SK-N-SH (cell line): ENCODE results near the gene PLXNA4. TPM values are rescaled to one million over a fixed set of nuclear protein-coding genes. Genes with fewer than 3 reads are reported as not detected.
A peak's percentile ranks its signal among the peaks of the same experiment; 100 is the strongest.

ENCODE experiments used
- CTCF ChIA-PET: fragments of 300-600, 350-600 bp; formaldehyde crosslinking; extraction: SDS; loops from one replicate; lab custom pipeline; 2021; lab: Yijun Ruan, JAX
- POLR2A ChIA-PET: fragments of 350-600 bp; sonication (Branson Sonifier 250); formaldehyde crosslinking; extraction: SDS; loops from one replicate; lab custom pipeline; 2020; ENCODE audit warnings: antibody characterized with exemption, inconsistent platforms; lab: Yijun Ruan, JAX
- DNase-seq: peaks from one replicate; pipeline ENCODE4 v3.0.0; 2012
- H2AFZ ChIP-seq: fragments of 200-600 bp; sonication (generic); 2 replicates; pipeline ENCODE4 v1.8.1; 2016; ENCODE audit warnings: antibody characterized with exemption, mild to moderate bottlenecking, low read depth
- H3F3A ChIP-seq: fragments of 200-600 bp; sonication (generic); replicated peaks from 2 replicates; pipeline ENCODE3; 2016; ENCODE audit warnings: antibody characterized with exemption, mild to moderate bottlenecking; ENCODE audit not compliant: insufficient read depth
- H3K27ac ChIP-seq, 2 experiments: fragments of 200-500 bp in 1 of 2; fragments of 200-600 bp in 1 of 2; sonication (Bioruptor generic) in 1 of 2; sonication (generic), shearing (Covaris generic) in 1 of 2; 2 replicates each; pipeline versions ENCODE4 v1.5.1 to v1.6.1; 2014 to 2016; ENCODE audit warnings: low read depth in 2 of 2, inconsistent platforms in 1 of 2, low read length in 1 of 2, mild to moderate bottlenecking in 1 of 2, mixed read lengths in 1 of 2
- H3K27me3 ChIP-seq: fragments of 200-600 bp; sonication (generic), shearing (Covaris generic); 2 replicates; pipeline ENCODE4 v1.6.1; 2016; ENCODE audit warnings: mixed run types; ENCODE audit not compliant: insufficient read depth
- H3K36me3 ChIP-seq, 2 experiments: fragments of 200-500 bp in 1 of 2; fragments of 200-600 bp in 1 of 2; sonication (Bioruptor generic) in 1 of 2; sonication (generic) in 1 of 2; replicated peaks in 1 of 2; 2 replicates each; pipeline versions ENCODE3 to v1.5.1; 2014 to 2016; ENCODE audit warnings: low read length in 1 of 2, mild to moderate bottlenecking in 1 of 2; ENCODE audit not compliant: insufficient read depth in 2 of 2, control insufficient read depth in 1 of 2
- H3K4me1 ChIP-seq, 2 experiments: fragments of 200-500 bp in 1 of 2; fragments of 200-600 bp in 1 of 2; sonication (Bioruptor generic) in 1 of 2; sonication (generic), shearing (Covaris generic) in 1 of 2; 2 replicates each; pipeline versions ENCODE4 v1.5.1 to v1.6.1; 2014 to 2016; ENCODE audit warnings: low read depth in 1 of 2, low read length in 1 of 2, mixed run types in 1 of 2; ENCODE audit not compliant: insufficient read depth in 2 of 2, control insufficient read depth in 1 of 2
- H3K4me2 ChIP-seq: fragments of 200-600 bp; sonication (generic), shearing (Covaris generic); 2 replicates; pipeline ENCODE4 v1.6.1; 2017; ENCODE audit warnings: mixed run types
- H3K4me3 ChIP-seq, 2 experiments: fragments of 200-500 bp in 1 of 2; fragments of 200-600 bp in 1 of 2; sonication (Bioruptor generic) in 1 of 2; sonication (generic), shearing (Covaris generic) in 1 of 2; 2 replicates each; pipeline versions ENCODE4 v1.5.1 to v1.8.1; 2014 to 2016; ENCODE audit warnings: low read depth in 2 of 2, inconsistent platforms in 1 of 2, low read length in 1 of 2, mild to moderate bottlenecking in 1 of 2, mixed read lengths in 1 of 2, moderate library complexity in 1 of 2
- H3K79me2 ChIP-seq: fragments of 200-600 bp; sonication (generic); 2 replicates; pipeline ENCODE4 v1.8.1; 2017; ENCODE audit warnings: mild to moderate bottlenecking; ENCODE audit not compliant: insufficient read depth
- H3K9ac ChIP-seq: fragments of 200-600 bp; sonication (generic); 2 replicates; pipeline ENCODE4 v1.6.1; 2017; ENCODE audit warnings: mixed run types
- H3K9me2 ChIP-seq: fragments of 200-600 bp; sonication (generic); 2 replicates; pipeline ENCODE4 v1.6.1; 2017; ENCODE audit warnings: mixed run types
- H3K9me3 ChIP-seq: fragments of 200-600 bp; sonication (generic); 2 replicates; pipeline ENCODE4 v1.6.1; 2017; ENCODE audit warnings: mixed run types, mild to moderate bottlenecking, moderate library complexity
- H4K20me1 ChIP-seq: fragments of 200-600 bp; sonication (generic); 2 replicates; pipeline ENCODE4 v1.6.1; 2017; ENCODE audit warnings: mild to moderate bottlenecking, mixed run types; ENCODE audit not compliant: insufficient read depth
- CHD2 ChIP-seq: fragments of 150-350 bp; IDR thresholded peaks from 2 replicates; pipeline ENCODE4 v1.6.1; 2018; ENCODE audit warnings: low read length; ENCODE audit not compliant: partially characterized antibody
- ELF1 ChIP-seq: IDR thresholded peaks from 2 replicates; pipeline ENCODE4 v1.4.0; 2012
- EP300 ChIP-seq, 2 experiments: IDR thresholded peaks; 2 replicates each; pipeline versions ENCODE4 v1.4.0 to v1.6.1; 2012; ENCODE audit warnings: borderline replicate concordance in 1 of 2, low read depth in 1 of 2, low read length in 1 of 2
- GATA2 ChIP-seq: sonication (generic); formaldehyde crosslinking; IDR thresholded peaks from 2 replicates; pipeline ENCODE4 v1.5.0; 2020; ENCODE audit warnings: mild to moderate bottlenecking, missing genetic modification reagents
- MXI1 ChIP-seq: IDR thresholded peaks from 2 replicates; pipeline ENCODE4 v1.6.1; 2012; ENCODE audit warnings: mild to moderate bottlenecking, low read depth, low read length, improper control_type of control experiment
- NFIC ChIP-seq: IDR thresholded peaks from 2 replicates; pipeline ENCODE4 v1.4.0; 2012; ENCODE audit warnings: borderline replicate concordance
- RCOR1 ChIP-seq: fragments of 150-350 bp; IDR thresholded peaks from 2 replicates; pipeline ENCODE4 v1.6.1; 2017; ENCODE audit warnings: antibody characterized with exemption, low read length
- WGBS: methylation state at CpG from one replicate; pipeline ENCODE4 v1.1.6; 2017; ENCODE audit warnings: low lambda C conversion rate; 5-methylcytosine and 5-hydroxymethylcytosine counted together
- polyA plus RNA-seq, 3 experiments: library from polyadenylated mRNA; depleted of rRNA; stranded (reverse); fragments of >200 nt; gene quantifications; 2 replicates each; pipeline ENCODE4 v1.2.3, GENCODE V29; 2012
- TF ChIP-seq, protein P1 (sequence below): fragments of 200-600 bp; sonication (generic); IDR thresholded peaks from 2 replicates; pipeline ENCODE4 v1.6.1; 2017; ENCODE audit warnings: antibody characterized with exemption, mild to moderate bottlenecking, moderate library complexity
- TF ChIP-seq, protein P2 (sequence below): fragments of 150-350 bp; IDR thresholded peaks from 2 replicates; pipeline ENCODE4 v1.6.1; 2017; ENCODE audit warnings: antibody characterized with exemption, low read length, low read depth, borderline replicate concordance

PLXNA4 gene
- polyA plus RNA-seq, 1 of the 3 experiments (the other 2 are of a cell fraction): 2.4 TPM

DNA sequence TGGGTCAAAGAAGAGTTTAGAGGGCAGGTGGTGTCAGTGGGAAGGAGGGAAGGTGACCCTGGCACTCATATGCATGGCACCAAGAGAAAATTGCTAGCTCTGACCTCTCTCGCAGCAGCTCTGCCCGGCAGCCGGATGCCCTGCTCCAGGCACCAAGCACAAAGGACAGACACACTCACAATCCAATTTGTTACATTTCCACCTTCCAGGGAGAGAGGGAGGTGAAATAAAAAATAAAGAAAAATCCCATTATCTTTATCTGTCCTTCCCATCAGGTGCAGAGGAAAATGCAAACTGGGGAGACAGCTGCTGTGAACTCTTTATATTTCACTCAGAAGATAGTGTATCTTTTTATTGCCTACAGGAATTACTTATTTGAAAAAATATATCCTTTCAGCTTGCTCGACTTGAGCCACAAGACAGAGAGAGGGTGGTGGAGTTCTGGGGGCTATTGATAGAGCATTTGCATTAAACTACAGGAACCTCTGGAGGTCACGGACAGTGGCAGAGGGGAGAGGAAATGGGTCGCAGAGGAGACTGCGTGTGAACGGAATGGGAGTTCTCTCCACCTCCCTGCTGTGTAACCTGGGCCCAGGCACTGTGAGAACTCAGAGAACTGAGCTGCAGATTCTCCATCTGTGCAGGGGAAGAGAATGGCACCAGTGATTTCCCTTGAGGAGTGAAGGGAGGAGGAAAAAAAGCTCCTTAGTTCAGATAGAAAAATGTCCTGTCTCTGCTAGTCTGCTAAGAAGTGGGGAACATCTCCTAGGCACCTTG is 421.4 kb downstream of the PLXNA4 start:
- CTCF ChIA-PET: interaction anchor here (0.7 to 2.5 kb wide), 13 partner anchors 9 to 466 kb away, joined by 3 to 22 read pairs (median 5); no protein-coding TSS in a partner anchor

DNA sequence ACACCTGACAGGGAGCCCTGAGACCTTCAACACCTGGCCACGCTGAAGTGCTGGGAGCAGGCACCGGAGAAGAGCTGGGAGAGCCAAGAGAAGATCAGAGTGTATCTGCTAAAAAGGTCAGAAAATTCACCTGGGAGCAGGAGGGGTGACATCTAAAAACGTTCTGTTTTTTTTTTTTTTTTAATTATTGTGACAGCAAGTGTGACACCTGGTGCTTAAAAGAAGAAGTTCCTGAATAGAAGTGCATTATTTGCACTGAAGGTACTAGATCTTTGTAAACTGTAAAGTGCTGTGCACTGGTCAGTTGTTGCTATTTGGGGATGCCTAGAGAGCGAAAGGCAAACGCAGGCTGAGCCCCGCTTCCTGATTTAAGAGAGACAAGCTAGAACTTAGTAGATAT is 422.0 kb downstream of the PLXNA4 start:
- TF ChIP-seq, protein P1, sequence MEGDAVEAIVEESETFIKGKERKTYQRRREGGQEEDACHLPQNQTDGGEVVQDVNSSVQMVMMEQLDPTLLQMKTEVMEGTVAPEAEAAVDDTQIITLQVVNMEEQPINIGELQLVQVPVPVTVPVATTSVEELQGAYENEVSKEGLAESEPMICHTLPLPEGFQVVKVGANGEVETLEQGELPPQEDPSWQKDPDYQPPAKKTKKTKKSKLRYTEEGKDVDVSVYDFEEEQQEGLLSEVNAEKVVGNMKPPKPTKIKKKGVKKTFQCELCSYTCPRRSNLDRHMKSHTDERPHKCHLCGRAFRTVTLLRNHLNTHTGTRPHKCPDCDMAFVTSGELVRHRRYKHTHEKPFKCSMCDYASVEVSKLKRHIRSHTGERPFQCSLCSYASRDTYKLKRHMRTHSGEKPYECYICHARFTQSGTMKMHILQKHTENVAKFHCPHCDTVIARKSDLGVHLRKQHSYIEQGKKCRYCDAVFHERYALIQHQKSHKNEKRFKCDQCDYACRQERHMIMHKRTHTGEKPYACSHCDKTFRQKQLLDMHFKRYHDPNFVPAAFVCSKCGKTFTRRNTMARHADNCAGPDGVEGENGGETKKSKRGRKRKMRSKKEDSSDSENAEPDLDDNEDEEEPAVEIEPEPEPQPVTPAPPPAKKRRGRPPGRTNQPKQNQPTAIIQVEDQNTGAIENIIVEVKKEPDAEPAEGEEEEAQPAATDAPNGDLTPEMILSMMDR: peak; percentile 45
- TF ChIP-seq, protein P2, sequence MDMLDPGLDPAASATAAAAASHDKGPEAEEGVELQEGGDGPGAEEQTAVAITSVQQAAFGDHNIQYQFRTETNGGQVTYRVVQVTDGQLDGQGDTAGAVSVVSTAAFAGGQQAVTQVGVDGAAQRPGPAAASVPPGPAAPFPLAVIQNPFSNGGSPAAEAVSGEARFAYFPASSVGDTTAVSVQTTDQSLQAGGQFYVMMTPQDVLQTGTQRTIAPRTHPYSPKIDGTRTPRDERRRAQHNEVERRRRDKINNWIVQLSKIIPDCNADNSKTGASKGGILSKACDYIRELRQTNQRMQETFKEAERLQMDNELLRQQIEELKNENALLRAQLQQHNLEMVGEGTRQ: no peak
- TF ChIP-seq ELF1: no peak
- no peaks in the 10 kb centered on the region for H3K27me3 ChIP-seq
- WGBS: 85% methylated on average over 6 of the region's 6 CpGs
- CTCF ChIA-PET: interaction anchor here (0.6 to 2.5 kb wide), 13 partner anchors 10 to 465 kb away, joined by 3 to 22 read pairs (median 6); no protein-coding TSS in a partner anchor
- H3K36me3 ChIP-seq: peaks cover 7 to 45% of the 10 kb centered on the region in 2 experiments
- no peaks in the 10 kb centered on the region for H3K9me3 ChIP-seq
- DNase-seq: no peak
- no peaks in the 10 kb centered on the region for H4K20me1 ChIP-seq
- H3F3A ChIP-seq: no peaks in the 10 kb centered on the region
- H3K79me2 ChIP-seq: no peaks in the 10 kb centered on the region
- no peak overlapping the region for H3K4me2 ChIP-seq
- H3K4me3 ChIP-seq: no peak overlapping the region
- peak overlapping the region in 1 of 2 experiments; percentile 87; a peak in 2 of 4 replicates for H3K27ac ChIP-seq
- H3K9me2 ChIP-seq: no peaks in the 10 kb centered on the region
- no peak overlapping the region for H2AFZ ChIP-seq
- peaks cover 0 to 34% of the 10 kb centered on the region in 2 experiments; a peak in 2 of 4 replicates for H3K4me1 ChIP-seq
- POLR2A ChIA-PET: interaction anchor here (0.6 kb wide), 1 partner anchor 113 kb away, joined by 3 read pairs; no protein-coding TSS in a partner anchor
- no peak overlapping the region for H3K9ac ChIP-seq

More for the DNA sequence above, 421.4 kb downstream of the PLXNA4 start:
- H3K27me3 ChIP-seq: no peaks in the 10 kb centered on the region
- peak; percentile 64 for DNase-seq
- H3F3A ChIP-seq: no peaks in the 10 kb centered on the region
- POLR2A ChIA-PET: interaction anchor here (0.6 kb wide), 1 partner anchor 112 kb away, joined by 3 read pairs; no protein-coding TSS in a partner anchor
- H4K20me1 ChIP-seq: no peaks in the 10 kb centered on the region
- H3K4me1 ChIP-seq: peaks cover 0 to 40% of the 10 kb centered on the region in 2 experiments; a peak in 2 of 4 replicates
- H2AFZ ChIP-seq: no peak overlapping the region
- peak overlapping the region in 1 of 2 experiments; percentile 87; a peak in 2 of 4 replicates for H3K27ac ChIP-seq
- no peaks in the 10 kb centered on the region for H3K9me3 ChIP-seq
- H3K9me2 ChIP-seq: no peaks in the 10 kb centered on the region
- no peak overlapping the region for H3K4me3 ChIP-seq
- H3K9ac ChIP-seq: no peak overlapping the region
- TF ChIP-seq EP300 (IDR thresholded peaks at IDR 0.05; ENCODE audit: borderline replicate concordance in 1 of 2, low read depth in 1 of 2, low read length in 1 of 2): peak in 1 of 2 experiments; percentile 59; a peak in 2 of 4 replicates
- TF ChIP-seq GATA2: peak; percentile 78
- TF ChIP-seq MXI1: 0 out of 2 replicates have a peak, but pooled peaks have one; percentile 34
- no peak for TF ChIP-seq NFIC
- TF ChIP-seq RCOR1: peak; percentile 53; the same call in 1 of the 2 replicates
- TF ChIP-seq CHD2: peak; percentile 11
- H3K36me3 ChIP-seq: peaks cover 8 to 42% of the 10 kb centered on the region in 2 experiments
- H3K4me2 ChIP-seq: no peak overlapping the region
- 79% methylated on average over 8 of the region's 8 CpGs for WGBS
- no peaks in the 10 kb centered on the region for H3K79me2 ChIP-seq
